SH-SY5Y (cell line): ENCODE data around the gene ANKLE1.

Experiments
- GATA2 ChIP-seq: IDR thresholded peaks from 2 replicates; pipeline ENCODE4 v1.6.1; 2011; ENCODE audit warnings: mild to moderate bottlenecking, low read depth, low read length
- GATA3 ChIP-seq: IDR thresholded peaks from 2 replicates; pipeline ENCODE4 v1.6.1; 2011; ENCODE audit warnings: low read depth, mild to moderate bottlenecking, low read length, moderate library complexity

GRCh38 chr19:17234911-17235299 lies 46.8 kb upstream of the ANKLE1 start:
- TF ChIP-seq GATA2, result no peak
- no peak for TF ChIP-seq GATA3
